Measurements from ENCODE around the gene DNAJC4.
A peak's percentile ranks its signal among the peaks of the same experiment; 100 is the strongest.

DNAJC4 gene

GRCh38 chr11:64233913-64234586 is 3.7 kb downstream of the DNAJC4 start, which contains the start of gene VEGFB:
TSS of gene VEGFB (plus strand) at chr11:64234584. CDS start at chr11:64234834, 250 bp downstream.
- H3K36me3 ChIP-seq (ENCODE audit: insufficient read depth, low read length) = peaks cover 15% of the 10 kb centered on the region
- peak within 1 kb of the TSS; percentile 66 for H3K9ac ChIP-seq (ENCODE audit: low read depth, low read length)
- no peaks in the 10 kb centered on the region for H3K9me3 ChIP-seq (replicated peaks; ENCODE audit: low read length)
- peak within 1 kb of the TSS; percentile 95 for H3K4me2 ChIP-seq (ENCODE audit: low read length)
- no peaks in the 10 kb centered on the region for H3K27me3 ChIP-seq (ENCODE audit: control insufficient read depth, insufficient read depth, low read length)
- H3K4me1 ChIP-seq (ENCODE audit: control insufficient read depth, insufficient read depth, low read length) = peaks cover 33% of the 10 kb centered on the region
- H3K4me3 ChIP-seq (ENCODE audit: low read length) = peak within 1 kb of the TSS; percentile 85

DNA sequence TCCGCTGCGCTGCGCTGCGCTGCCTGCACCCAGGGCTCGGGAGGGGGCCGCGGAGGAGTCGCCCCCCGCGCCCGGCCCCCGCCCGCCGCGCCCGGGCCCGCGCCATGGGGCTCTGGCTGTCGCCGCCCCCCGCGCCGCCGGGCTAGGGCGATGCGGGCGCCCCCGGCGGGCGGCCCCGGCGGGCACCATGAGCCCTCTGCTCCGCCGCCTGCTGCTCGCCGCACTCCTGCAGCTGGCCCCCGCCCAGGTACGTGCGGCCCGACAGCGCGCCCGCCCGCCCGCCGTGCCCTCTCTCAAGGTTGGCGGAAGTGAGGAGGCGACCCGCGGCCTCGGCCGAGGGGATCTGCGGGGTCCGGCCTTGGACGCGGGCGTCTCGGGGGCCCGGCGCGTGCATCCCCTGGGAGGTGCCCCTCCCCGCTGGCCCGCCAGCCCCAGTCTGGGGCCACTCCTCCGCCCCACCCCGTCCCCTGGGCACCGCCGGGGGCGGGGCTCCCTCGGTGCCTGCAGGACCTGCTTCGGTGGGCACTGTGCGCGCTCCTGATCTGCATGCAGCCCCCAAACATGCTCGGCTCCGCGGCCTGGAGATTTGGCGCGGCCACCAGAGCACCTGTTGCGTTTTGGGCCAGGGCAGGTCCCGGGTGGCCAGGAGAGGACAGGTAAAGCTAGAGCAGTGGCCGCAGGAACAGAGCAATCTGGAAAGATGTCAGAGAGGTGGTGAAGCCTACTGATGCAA is 4.5 kb downstream of the DNAJC4 start:
- Histone ChIP-seq H3K27me3 (ENCODE audit: control insufficient read depth, insufficient read depth, low read length) (no peaks in the 10 kb centered on the region), H3K4me2 (ENCODE audit: low read length) (peak overlapping the region; percentile 95), H3K4me3 (ENCODE audit: low read length) (peak overlapping the region; percentile 85), H3K36me3 (ENCODE audit: insufficient read depth, low read length) (peaks cover 13% of the 10 kb centered on the region), H3K9ac (ENCODE audit: low read depth, low read length) (peak overlapping the region; percentile 62), H3K4me1 (ENCODE audit: control insufficient read depth, insufficient read depth, low read length) (peaks cover 26% of the 10 kb centered on the region), H3K9me3 (replicated peaks; ENCODE audit: low read length) (no peaks in the 10 kb centered on the region)

GRCh38 chr11:64235437-64236161 is 5.3 kb downstream of the DNAJC4 start:
- Histone ChIP-seq H3K36me3 (ENCODE audit: insufficient read depth, low read length) (peaks cover 13% of the 10 kb centered on the region), H3K4me3 (ENCODE audit: low read length) (peak overlapping the region; percentile 85), H3K4me2 (ENCODE audit: low read length) (peak overlapping the region; percentile 95), H3K27me3 (ENCODE audit: control insufficient read depth, insufficient read depth, low read length) (no peaks in the 10 kb centered on the region), H3K9ac (ENCODE audit: low read depth, low read length) (peak overlapping the region; percentile 62), H3K9me3 (replicated peaks; ENCODE audit: low read length) (no peaks in the 10 kb centered on the region), H3K4me1 (ENCODE audit: control insufficient read depth, insufficient read depth, low read length) (peaks cover 28% of the 10 kb centered on the region)

DNA sequence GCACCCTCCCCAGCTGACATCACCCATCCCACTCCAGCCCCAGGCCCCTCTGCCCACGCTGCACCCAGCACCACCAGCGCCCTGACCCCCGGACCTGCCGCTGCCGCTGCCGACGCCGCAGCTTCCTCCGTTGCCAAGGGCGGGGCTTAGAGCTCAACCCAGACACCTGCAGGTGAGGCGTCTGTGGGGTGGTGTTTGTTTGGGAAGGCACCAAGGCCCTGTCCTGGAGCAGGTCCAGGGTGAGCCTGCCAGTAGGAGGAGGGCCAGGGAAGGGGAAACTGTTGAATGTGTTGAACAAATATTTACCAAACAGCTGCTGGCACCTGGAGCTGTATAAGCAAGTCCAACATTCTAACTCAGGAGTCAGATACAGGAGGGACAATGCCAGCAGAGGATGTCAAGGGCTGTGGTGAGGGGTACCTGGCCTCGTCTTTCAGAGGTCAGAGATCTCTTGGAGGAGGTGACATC is 7.2 kb downstream of the DNAJC4 start:
- Histone ChIP-seq H3K9ac (ENCODE audit: low read depth, low read length) (no peak overlapping the region), H3K4me3 (ENCODE audit: low read length) (no peak overlapping the region), H3K4me2 (ENCODE audit: low read length) (no peak overlapping the region), H3K9me3 (replicated peaks; ENCODE audit: low read length) (no peaks in the 10 kb centered on the region), H3K4me1 (ENCODE audit: control insufficient read depth, insufficient read depth, low read length) (peaks cover 29% of the 10 kb centered on the region), H3K36me3 (ENCODE audit: insufficient read depth, low read length) (peaks cover 13% of the 10 kb centered on the region), H3K27me3 (ENCODE audit: control insufficient read depth, insufficient read depth, low read length) (no peaks in the 10 kb centered on the region)

- Histone ChIP-seq H3K4me3 (ENCODE audit: low read length) (no peak overlapping the region), H3K4me2 (ENCODE audit: low read length) (no peak overlapping the region), H3K4me1 (ENCODE audit: control insufficient read depth, insufficient read depth, low read length) (peaks cover 35% of the 10 kb centered on the region), H3K36me3 (ENCODE audit: insufficient read depth, low read length) (peaks cover 15% of the 10 kb centered on the region), H3K9ac (ENCODE audit: low read depth, low read length) (no peak overlapping the region), H3K9me3 (replicated peaks; ENCODE audit: low read length) (no peaks in the 10 kb centered on the region), H3K27me3 (ENCODE audit: control insufficient read depth, insufficient read depth, low read length) (no peaks in the 10 kb centered on the region)
Measured at GRCh38 chr11:64238076-64238475, 7.7 kb downstream of the DNAJC4 start.

GRCh38 chr11:64238999-64239398 is 8.7 kb downstream of the DNAJC4 start:
- Histone ChIP-seq H3K36me3 (ENCODE audit: insufficient read depth, low read length) (peaks cover 22% of the 10 kb centered on the region), H3K4me3 (ENCODE audit: low read length) (no peak overlapping the region), H3K9me3 (replicated peaks; ENCODE audit: low read length) (no peaks in the 10 kb centered on the region), H3K4me2 (ENCODE audit: low read length) (no peak overlapping the region), H3K4me1 (ENCODE audit: control insufficient read depth, insufficient read depth, low read length) (peaks cover 38% of the 10 kb centered on the region), H3K9ac (ENCODE audit: low read depth, low read length) (no peak overlapping the region), H3K27me3 (ENCODE audit: control insufficient read depth, insufficient read depth, low read length) (no peaks in the 10 kb centered on the region)

DNA sequence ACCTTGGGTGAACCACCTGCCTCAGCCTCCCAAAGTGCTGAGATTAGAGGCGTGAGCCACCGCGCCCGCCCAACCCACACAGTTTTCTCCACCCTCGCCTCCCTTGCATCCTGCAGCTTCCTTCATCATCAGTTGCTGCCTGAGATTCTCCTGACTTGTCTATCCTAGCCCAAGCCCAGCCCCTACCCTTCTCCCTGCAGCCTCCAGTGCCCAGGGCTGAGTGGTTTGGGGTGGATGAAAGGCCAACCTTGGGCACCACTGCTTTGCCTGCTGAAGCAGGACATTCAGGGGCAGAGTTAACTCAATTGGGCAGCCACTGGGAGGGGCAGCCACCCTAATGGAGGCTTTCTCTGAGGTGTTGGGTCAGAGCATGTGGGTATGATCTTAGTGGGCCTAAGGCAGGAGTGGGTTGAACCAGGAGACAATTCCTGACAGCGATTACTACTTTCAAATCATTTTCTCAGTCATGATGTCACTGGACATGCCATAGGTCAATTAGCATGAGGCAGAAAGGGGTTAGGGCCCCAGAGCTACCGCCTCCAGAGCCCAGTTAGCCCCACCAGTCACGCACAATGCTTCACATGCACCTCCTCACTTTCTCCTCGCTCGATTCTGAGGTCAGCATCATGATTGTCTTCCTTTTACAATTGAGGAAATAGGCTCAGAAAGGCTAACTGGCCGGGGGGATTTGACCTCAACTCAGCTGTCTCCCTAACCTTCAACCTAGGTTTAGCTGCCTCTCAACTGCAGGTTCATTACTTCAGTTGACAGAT is 9.5 kb downstream of the DNAJC4 start:
- H3K4me3 ChIP-seq (ENCODE audit: low read length) = peak overlapping the region; percentile 89
- H3K27me3 ChIP-seq (ENCODE audit: control insufficient read depth, insufficient read depth, low read length) = no peaks in the 10 kb centered on the region
- no peaks in the 10 kb centered on the region for H3K9me3 ChIP-seq (replicated peaks; ENCODE audit: low read length)
- H3K36me3 ChIP-seq (ENCODE audit: insufficient read depth, low read length) = peaks cover 27% of the 10 kb centered on the region
- H3K9ac ChIP-seq (ENCODE audit: low read depth, low read length) = peak overlapping the region; percentile 88
- H3K4me2 ChIP-seq (ENCODE audit: low read length) = peak overlapping the region; percentile 89
- H3K4me1 ChIP-seq (ENCODE audit: control insufficient read depth, insufficient read depth, low read length) = peaks cover 43% of the 10 kb centered on the region

DNA sequence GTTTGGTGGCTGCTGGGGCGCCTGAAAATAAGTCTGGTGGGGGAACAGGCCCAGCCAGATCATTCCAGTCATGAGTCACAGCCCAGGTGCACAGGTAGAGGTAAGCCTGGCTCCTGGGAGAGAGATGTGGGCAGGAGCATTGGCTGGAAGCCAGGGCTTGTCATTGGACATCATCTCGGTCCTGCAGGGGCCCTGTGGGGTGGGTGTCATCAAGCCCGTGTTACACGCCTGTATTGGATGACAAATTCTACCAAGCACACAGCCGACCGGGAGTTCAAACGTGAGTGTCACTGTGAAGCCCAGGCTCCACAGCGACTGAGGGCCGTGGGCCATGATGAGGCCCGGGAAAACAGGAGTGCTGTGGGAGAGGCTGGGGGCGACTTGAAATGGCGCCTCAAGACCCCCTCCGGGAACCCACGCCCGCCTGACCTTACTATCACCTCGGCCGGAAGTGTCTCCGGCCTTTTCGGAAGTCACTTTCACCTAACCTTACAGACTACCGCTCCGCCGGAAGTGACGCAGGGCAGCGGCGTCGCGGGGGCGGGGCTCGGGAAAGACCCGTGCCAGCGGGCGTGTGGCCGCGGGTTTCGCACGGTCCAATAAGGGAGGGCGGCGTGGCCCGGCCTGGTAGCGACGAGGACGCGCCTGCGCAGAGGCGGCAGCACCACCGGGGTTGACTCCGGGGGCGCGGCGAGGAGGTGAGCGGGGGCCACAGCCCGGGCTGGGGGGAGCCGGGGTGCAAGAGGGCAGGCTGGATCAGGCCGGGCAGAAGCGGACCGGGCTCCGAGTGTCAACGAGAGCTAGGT is 10.3 kb downstream of the DNAJC4 start, which contains the start of gene FKBP2:
FKBP2 (plus strand) TSS at position 661 of the 806 bp plus-strand sequence. CDS start 1,293 bp downstream, outside the sequence.
- H3K4me3 ChIP-seq (ENCODE audit: low read length) = peak within 1 kb of the TSS; percentile 100
- H3K9ac ChIP-seq (ENCODE audit: low read depth, low read length) = peak within 1 kb of the TSS; percentile 97
- peaks cover 40% of the 10 kb centered on the region for H3K4me1 ChIP-seq (ENCODE audit: control insufficient read depth, insufficient read depth, low read length)
- H3K4me2 ChIP-seq (ENCODE audit: low read length) = peak within 1 kb of the TSS; percentile 89
- no peaks in the 10 kb centered on the region for H3K27me3 ChIP-seq (ENCODE audit: control insufficient read depth, insufficient read depth, low read length)
- no peaks in the 10 kb centered on the region for H3K9me3 ChIP-seq (replicated peaks; ENCODE audit: low read length)
- H3K36me3 ChIP-seq (ENCODE audit: insufficient read depth, low read length) = peaks cover 29% of the 10 kb centered on the region

DNA sequence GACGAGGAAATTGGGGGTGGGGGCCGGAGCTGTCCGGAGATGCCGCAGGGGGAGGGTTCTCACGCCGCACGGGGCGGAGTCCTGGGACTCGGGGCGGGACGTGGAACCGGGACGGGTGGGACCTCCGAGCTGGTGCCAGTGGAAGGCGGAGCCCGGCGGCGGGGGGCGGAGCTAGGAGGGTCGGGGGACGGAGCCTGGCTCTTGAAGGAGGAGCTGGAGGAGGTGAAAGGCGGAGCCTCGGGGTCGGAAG is 10.8 kb downstream of the DNAJC4 start:
- Histone ChIP-seq H3K4me1 (ENCODE audit: control insufficient read depth, insufficient read depth, low read length) (peaks cover 38% of the 10 kb centered on the region), H3K9me3 (replicated peaks; ENCODE audit: low read length) (no peaks in the 10 kb centered on the region), H3K36me3 (ENCODE audit: insufficient read depth, low read length) (peaks cover 24% of the 10 kb centered on the region), H3K4me3 (ENCODE audit: low read length) (peak overlapping the region; percentile 89), H3K9ac (ENCODE audit: low read depth, low read length) (peak overlapping the region; percentile 88), H3K4me2 (ENCODE audit: low read length) (peak overlapping the region; percentile 89), H3K27me3 (ENCODE audit: control insufficient read depth, insufficient read depth, low read length) (no peaks in the 10 kb centered on the region)

GRCh38 chr11:64241491-64242374 is 11.4 kb downstream of the DNAJC4 start:
- Histone ChIP-seq H3K4me3 (ENCODE audit: low read length) (peak overlapping the region; percentile 100), H3K36me3 (ENCODE audit: insufficient read depth, low read length) (peaks cover 24% of the 10 kb centered on the region), H3K4me2 (ENCODE audit: low read length) (peak overlapping the region; percentile 85), H3K4me1 (ENCODE audit: control insufficient read depth, insufficient read depth, low read length) (peaks cover 38% of the 10 kb centered on the region), H3K27me3 (ENCODE audit: control insufficient read depth, insufficient read depth, low read length) (no peaks in the 10 kb centered on the region), H3K9me3 (replicated peaks; ENCODE audit: low read length) (no peaks in the 10 kb centered on the region), H3K9ac (ENCODE audit: low read depth, low read length) (peak overlapping the region; percentile 97)
